Astrocyte of the cerebellum (primary cell): ENCODE results near the gene RGL4.

Source experiments
- DNase-seq: peaks from one replicate; pipeline ENCODE4 v3.0.0-alpha.2; 2011; ENCODE audit warnings: low read depth
- H3K4me3 ChIP-seq: 2 replicates; pipeline ENCODE4 v1.5.1; 2011; ENCODE audit warnings: mild to moderate bottlenecking, low read depth, low read length, moderate library complexity
- in situ Hi-C: cut with HindIII; loops from 2 replicates; pipeline ENCODE4 v1.10.0; 2017; ENCODE audit warnings: low sequenced_read_pairs
- TF ChIP-seq, protein P1 (sequence below): IDR thresholded peaks from 2 replicates; pipeline ENCODE4 v1.5.1; 2012; ENCODE audit warnings: low read length, low read depth, moderate library complexity, mild to moderate bottlenecking; ENCODE audit errors: missing control alignments

Gene RGL4

DNA sequence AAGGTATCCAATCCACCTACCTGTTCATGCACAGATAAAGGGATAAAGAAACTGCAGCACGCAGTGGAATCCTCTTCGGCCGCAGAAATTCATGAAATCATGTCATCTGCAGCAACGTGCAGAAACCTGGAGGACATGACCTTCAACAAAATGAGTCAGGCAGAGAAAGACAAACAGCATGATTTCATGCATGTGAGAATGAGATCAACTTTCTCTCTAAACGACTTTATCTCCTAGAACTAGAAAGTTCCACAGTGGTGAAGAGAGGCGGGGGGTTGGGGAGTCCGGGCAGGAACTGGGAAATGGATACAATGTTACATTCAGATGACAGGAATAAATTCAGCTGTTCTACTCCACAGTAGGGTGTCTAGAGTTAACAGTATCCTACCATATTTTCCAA lies 9.9 kb downstream of the RGL4 start:
- in situ Hi-C loops = no loop called here
- H3K4me3 ChIP-seq = no peak overlapping the region
- DNase-seq = no peak
- TF ChIP-seq, protein P1, sequence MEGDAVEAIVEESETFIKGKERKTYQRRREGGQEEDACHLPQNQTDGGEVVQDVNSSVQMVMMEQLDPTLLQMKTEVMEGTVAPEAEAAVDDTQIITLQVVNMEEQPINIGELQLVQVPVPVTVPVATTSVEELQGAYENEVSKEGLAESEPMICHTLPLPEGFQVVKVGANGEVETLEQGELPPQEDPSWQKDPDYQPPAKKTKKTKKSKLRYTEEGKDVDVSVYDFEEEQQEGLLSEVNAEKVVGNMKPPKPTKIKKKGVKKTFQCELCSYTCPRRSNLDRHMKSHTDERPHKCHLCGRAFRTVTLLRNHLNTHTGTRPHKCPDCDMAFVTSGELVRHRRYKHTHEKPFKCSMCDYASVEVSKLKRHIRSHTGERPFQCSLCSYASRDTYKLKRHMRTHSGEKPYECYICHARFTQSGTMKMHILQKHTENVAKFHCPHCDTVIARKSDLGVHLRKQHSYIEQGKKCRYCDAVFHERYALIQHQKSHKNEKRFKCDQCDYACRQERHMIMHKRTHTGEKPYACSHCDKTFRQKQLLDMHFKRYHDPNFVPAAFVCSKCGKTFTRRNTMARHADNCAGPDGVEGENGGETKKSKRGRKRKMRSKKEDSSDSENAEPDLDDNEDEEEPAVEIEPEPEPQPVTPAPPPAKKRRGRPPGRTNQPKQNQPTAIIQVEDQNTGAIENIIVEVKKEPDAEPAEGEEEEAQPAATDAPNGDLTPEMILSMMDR = no peak

DNA sequence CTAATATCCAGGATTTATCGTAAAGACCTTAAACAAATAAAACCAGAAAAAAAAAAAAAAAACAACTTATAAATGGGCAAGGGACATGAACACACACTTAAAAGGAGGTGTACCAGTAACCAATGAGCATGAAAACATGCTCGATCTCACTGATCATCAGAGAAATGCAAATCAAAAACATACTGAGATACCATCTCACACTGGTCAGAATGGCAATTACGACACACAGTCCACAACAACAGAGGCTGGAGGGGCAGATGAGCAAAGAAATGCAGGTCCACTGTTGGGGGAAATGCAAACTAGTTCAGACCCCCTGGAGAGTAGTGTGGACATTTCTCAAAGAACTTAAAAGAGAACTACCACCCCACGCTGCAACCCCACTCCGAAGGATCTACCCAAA lies 13.2 kb downstream of the RGL4 start:
- TF ChIP-seq, protein P1 = no peak
- in situ Hi-C loops = no loop called here
- H3K4me3 ChIP-seq = no peak overlapping the region
- no peak for DNase-seq

DNA sequence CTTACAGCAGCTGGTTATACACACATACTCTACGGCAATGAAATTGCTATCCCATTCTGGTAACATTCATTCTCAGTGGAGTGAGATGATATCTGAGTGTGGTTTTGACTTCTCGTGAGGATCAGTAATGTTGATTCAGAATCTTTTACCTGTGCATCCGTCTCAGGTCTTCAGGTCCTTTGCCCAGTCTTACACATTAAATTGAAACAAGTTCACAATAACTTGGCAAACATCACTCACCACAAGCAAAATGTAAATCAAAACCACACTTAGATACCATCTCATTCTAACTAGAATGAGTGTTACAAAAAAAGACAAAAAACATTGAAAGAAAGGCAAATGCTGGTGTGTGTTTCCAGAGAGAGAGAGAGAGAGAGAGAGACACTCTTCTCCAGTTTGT lies 14.0 kb downstream of the RGL4 start:
- no peak overlapping the region for H3K4me3 ChIP-seq
- TF ChIP-seq, protein P1 = no peak
- DNase-seq = no peak
- in situ Hi-C loops = no loop called here

DNA sequence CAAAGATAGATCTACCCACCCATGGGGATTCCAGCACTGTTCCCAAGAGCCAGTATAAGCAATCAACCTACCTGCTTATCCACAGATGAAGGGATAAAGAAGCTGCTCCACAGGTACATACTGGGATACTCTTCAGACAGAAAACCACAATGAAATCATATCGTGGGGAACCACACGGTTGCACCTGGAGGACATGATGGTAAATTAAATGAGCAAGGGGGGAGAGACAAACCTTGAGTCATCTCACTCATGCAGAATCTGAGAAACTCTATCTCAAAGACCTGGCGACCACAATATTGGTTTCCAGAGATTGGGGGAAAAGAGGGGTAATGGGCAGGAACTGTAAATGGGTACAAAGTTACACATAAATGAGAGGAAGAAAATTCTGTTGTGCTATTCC lies 14.5 kb downstream of the RGL4 start:
- TF ChIP-seq, protein P1 = no peak
- no peak overlapping the region for H3K4me3 ChIP-seq
- in situ Hi-C loops = no loop called here
- no peak for DNase-seq

DNA sequence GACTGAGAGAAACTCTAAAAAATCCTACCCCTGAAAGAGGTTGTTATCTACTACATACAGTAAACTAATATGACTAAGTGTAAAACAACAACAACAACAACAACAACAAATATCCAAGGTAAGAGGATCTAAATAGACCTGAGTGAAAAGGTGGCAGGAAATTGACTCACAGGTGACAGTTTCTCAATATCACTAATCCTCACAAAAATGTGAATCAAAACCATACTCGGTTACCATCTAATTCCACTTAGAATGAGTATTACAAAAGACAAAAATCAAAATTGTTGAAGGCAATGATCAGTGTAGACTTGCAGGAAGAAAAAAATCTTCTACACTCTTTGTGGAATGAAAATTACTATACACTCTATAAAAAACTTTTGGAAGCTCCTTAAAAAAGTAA lies 17.5 kb downstream of the RGL4 start:
- in situ Hi-C loops = no loop called here
- no peak overlapping the region for H3K4me3 ChIP-seq
- TF ChIP-seq, protein P1 = no peak
- DNase-seq = no peak

DNA sequence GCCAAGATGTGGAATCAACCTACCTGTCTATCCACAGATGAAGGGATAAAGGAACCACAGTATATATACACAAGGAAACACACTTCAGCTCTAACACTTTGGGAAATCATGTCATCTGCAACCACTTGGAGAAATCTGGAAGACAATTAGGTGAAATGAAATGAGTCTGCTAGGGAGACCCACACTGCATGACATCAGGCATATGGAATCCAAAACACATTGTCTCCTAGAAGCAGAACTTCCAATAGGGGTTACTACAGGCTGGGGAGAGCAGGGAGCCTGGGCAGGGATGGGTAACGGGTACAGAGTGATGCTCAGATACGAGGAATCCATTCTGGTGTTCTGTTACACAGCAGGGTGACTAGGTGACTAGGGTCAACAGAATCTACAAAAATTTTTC lies 18.3 kb downstream of the RGL4 start:
- no peak for DNase-seq
- TF ChIP-seq, protein P1 = no peak
- no peak overlapping the region for H3K4me3 ChIP-seq
- in situ Hi-C loops = no loop called here

DNA sequence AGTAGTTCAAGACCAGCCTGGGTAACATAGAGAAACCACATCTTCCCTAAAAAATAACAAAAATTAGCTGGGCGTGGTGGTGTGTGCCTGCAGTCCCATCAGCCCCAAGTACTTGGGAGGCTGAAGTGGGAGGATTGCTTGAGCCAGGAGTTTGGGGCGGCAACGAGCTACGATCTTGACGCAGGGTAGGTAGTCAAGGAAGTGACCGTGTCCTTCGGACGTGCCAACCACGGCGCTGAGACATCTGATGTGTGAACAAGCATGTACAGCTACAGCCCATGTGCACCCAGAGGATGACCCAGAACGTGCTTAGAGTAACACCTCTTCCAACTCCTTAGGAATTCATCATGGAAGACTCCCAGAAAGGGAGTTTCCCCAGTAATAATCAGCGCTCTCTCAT lies 21.4 kb downstream of the RGL4 start:
- TF ChIP-seq, protein P1 = no peak
- H3K4me3 ChIP-seq = no peak overlapping the region
- in situ Hi-C loops = no loop called here
- DNase-seq = no peak
